Liver (tissue), 9 donors: ENCODE results near the gene GALNT17. TPM values are rescaled to one million over a fixed set of nuclear protein-coding genes. Genes with fewer than 3 reads are reported as not detected.

Source experiments
- DNase-seq: peaks from one replicate; pipeline ENCODE4 v3.0.0-alpha.2; 2017; ENCODE audit warnings: low spot score
- H3K27ac ChIP-seq, 2 donors: one replicate each; pipeline ENCODE4 v1.7.0; 2013; ENCODE audit warnings: inconsistent platforms in 2 of 2, low read length in 2 of 2, control low read depth in 1 of 2, low read depth in 1 of 2, mild to moderate bottlenecking in 1 of 2
- H3K27me3 ChIP-seq, 4 donors: one replicate each; pipeline versions ENCODE4 v1.6.1 to v1.7.0; 2013; ENCODE audit warnings: low read length in 3 of 4, inconsistent platforms in 1 of 4, mild to moderate bottlenecking in 1 of 4, moderate library complexity in 1 of 4; ENCODE audit not compliant: control insufficient read depth in 4 of 4, insufficient read depth in 4 of 4
- H3K36me3 ChIP-seq, 4 donors: one replicate each; pipeline versions ENCODE4 v1.6.1 to v1.7.0; 2013; ENCODE audit warnings: low read length in 3 of 4, mild to moderate bottlenecking in 3 of 4, low read depth in 1 of 4, moderate library complexity in 1 of 4; ENCODE audit not compliant: control insufficient read depth in 4 of 4, insufficient read depth in 3 of 4
- H3K4me1 ChIP-seq, 4 donors: one replicate each; pipeline versions ENCODE4 v1.6.1 to v1.7.0; 2013; ENCODE audit warnings: low read length in 3 of 4, mild to moderate bottlenecking in 3 of 4, moderate library complexity in 1 of 4; ENCODE audit not compliant: control insufficient read depth in 4 of 4, insufficient read depth in 4 of 4
- H3K4me3 ChIP-seq, 3 donors: one replicate each; pipeline versions ENCODE4 v1.6.1 to v1.7.0; 2013; ENCODE audit warnings: low read length in 3 of 3, control low read depth in 1 of 3, low read depth in 1 of 3, mild to moderate bottlenecking in 1 of 3
- H3K9ac ChIP-seq, 2 donors: one replicate each; pipeline ENCODE4 v1.7.0; 2013; ENCODE audit warnings: low read length in 2 of 2, mild to moderate bottlenecking in 2 of 2, moderate library complexity in 2 of 2, control low read depth in 1 of 2, low read depth in 1 of 2
- H3K9me3 ChIP-seq, 4 donors: one replicate each; pipeline versions ENCODE4 v1.6.1 to v1.7.0; 2013; ENCODE audit warnings: low read length in 3 of 4; ENCODE audit not compliant: control insufficient read depth in 4 of 4
- ATF3 ChIP-seq: IDR thresholded peaks from 2 replicates; pipeline ENCODE4 v1.6.1; 2016; ENCODE audit warnings: antibody characterized with exemption
- CTCF ChIP-seq: fragments of 150-350 bp; IDR thresholded peaks from 2 replicates; pipeline ENCODE4 v1.5.1; 2017; ENCODE audit warnings: improper control_type of control experiment, low read depth, low read length; ENCODE audit not compliant: missing input control
- EGR1 ChIP-seq, 2 donors: IDR thresholded peaks; 2 replicates each; pipeline ENCODE4 v1.6.1; 2016 to 2018; ENCODE audit warnings: antibody characterized with exemption in 2 of 2, low read depth in 2 of 2
- FOXA1 ChIP-seq: IDR thresholded peaks from 2 replicates; pipeline ENCODE4 v1.6.1; 2016; ENCODE audit warnings: antibody characterized with exemption
- FOXA2 ChIP-seq: IDR thresholded peaks from 2 replicates; pipeline ENCODE4 v1.6.1; 2016; ENCODE audit warnings: antibody characterized with exemption
- GABPA ChIP-seq, 2 donors: IDR thresholded peaks in 1 of 2; conservative IDR thresholded peaks in 1 of 2; 2 replicates each; pipeline ENCODE4 v1.6.1; 2016; ENCODE audit warnings: antibody characterized with exemption in 2 of 2, mild to moderate bottlenecking in 1 of 2, moderate library complexity in 1 of 2
- HNF4A ChIP-seq, 2 donors: conservative IDR thresholded peaks; 2 replicates each; pipeline ENCODE4 v1.6.1; 2016; ENCODE audit warnings: antibody characterized with exemption in 2 of 2, mild to moderate bottlenecking in 2 of 2
- HNF4G ChIP-seq: IDR thresholded peaks from 2 replicates; pipeline ENCODE4 v1.6.1; 2016; ENCODE audit warnings: antibody characterized with exemption
- JUND ChIP-seq, 2 donors: IDR thresholded peaks; 2 replicates each; pipeline ENCODE4 v1.6.1; 2016; ENCODE audit warnings: antibody characterized with exemption in 2 of 2
- MAX ChIP-seq: IDR thresholded peaks from 2 replicates; pipeline ENCODE4 v1.6.1; 2016; ENCODE audit warnings: antibody characterized with exemption
- RAD21 ChIP-seq, 2 donors: IDR thresholded peaks; 2 replicates each; pipeline ENCODE4 v1.6.1; 2016; ENCODE audit warnings: antibody characterized with exemption in 2 of 2, mild to moderate bottlenecking in 2 of 2
- RXRA ChIP-seq, 2 donors: IDR thresholded peaks; 2 replicates each; pipeline ENCODE4 v1.6.1; 2017 to 2018; ENCODE audit warnings: antibody characterized with exemption in 2 of 2, mild to moderate bottlenecking in 1 of 2
- SP1 ChIP-seq: IDR thresholded peaks from 2 replicates; pipeline ENCODE4 v1.6.1; 2018; ENCODE audit warnings: antibody characterized with exemption, mild to moderate bottlenecking
- TAF1 ChIP-seq: conservative IDR thresholded peaks from 2 replicates; pipeline ENCODE4 v1.6.1; 2016; ENCODE audit warnings: antibody characterized with exemption, mild to moderate bottlenecking
- YY1 ChIP-seq: IDR thresholded peaks from 2 replicates; pipeline ENCODE4 v1.6.1; 2016; ENCODE audit warnings: antibody characterized with exemption, mild to moderate bottlenecking
- WGBS: extraction: QIAGEN DNeasy Blood & Tissue Kit; methylation state at CpG from one replicate; pipeline ENCODE4 v1.1.7; 2013; 5-methylcytosine and 5-hydroxymethylcytosine counted together
- polyA plus RNA-seq, 2 donors: library from polyadenylated mRNA; stranded (reverse) in 1 of 2; unstranded in 1 of 2; fragments of 200-250 nt in 1 of 2; fragments of >200 nt in 1 of 2; fragmentation: Nextera tagmentation in 1 of 2; extraction: Ambion mirVana in 1 of 2; gene quantifications; one replicate each; pipeline versions ENCODE4 v1.2.1 to v1.2.3, GENCODE V29; 2013 to 2015
- total RNA-seq, 2 donors: library from RNA; depleted of rRNA; stranded (reverse); fragments of >200 nt; gene quantifications; one replicate each; pipeline ENCODE4 v1.2.3, GENCODE V29; 2014
- donor health status: healthy.
- donor health status: healthy.
- donor health status: healthy.
- donor health status: healthy.
- donor health status: healthy.

The GALNT17 gene
- total and polyA plus RNA-seq, 4 donors: 0.10 to 0.42 (median 0.37) TPM; not detected in 1

GRCh38 chr7:71509381-71509780 lies 377.4 kb downstream of the GALNT17 start (continued):
- no peak for TF ChIP-seq JUND (IDR thresholded peaks at IDR 0.05)
- TF ChIP-seq RXRA (IDR thresholded peaks at IDR 0.05): no peak

- Histone ChIP-seq H3K9me3 (no peaks in the 10 kb centered on the region), H3K9ac (no peak overlapping the region), H3K27me3 (no peaks in the 10 kb centered on the region), H3K27ac (no peak overlapping the region), H3K4me1 (no peaks in the 10 kb centered on the region), H3K36me3 (no peaks in the 10 kb centered on the region), H3K4me3 (no peak overlapping the region)
- TF ChIP-seq EGR1 (IDR thresholded peaks at IDR 0.05; ENCODE audit: low read depth in 2 of 2) (no peak), RAD21 (IDR thresholded peaks at IDR 0.05) (no peak), RXRA (IDR thresholded peaks at IDR 0.05) (no peak), FOXA1 (no peak), GABPA (IDR thresholded peaks at IDR 0.05 in 1 of 2, conservative IDR thresholded peaks at IDR 0.05 in 1 of 2) (no peak), ATF3 (no peak), HNF4A (conservative IDR thresholded peaks at IDR 0.05) (no peak)
- WGBS: 74% methylated on average over 3 of the region's 3 CpGs
- no peak for DNase-seq
Observed at GRCh38 chr7:71511361-71511807, 379.4 kb downstream of the GALNT17 start.

DNA sequence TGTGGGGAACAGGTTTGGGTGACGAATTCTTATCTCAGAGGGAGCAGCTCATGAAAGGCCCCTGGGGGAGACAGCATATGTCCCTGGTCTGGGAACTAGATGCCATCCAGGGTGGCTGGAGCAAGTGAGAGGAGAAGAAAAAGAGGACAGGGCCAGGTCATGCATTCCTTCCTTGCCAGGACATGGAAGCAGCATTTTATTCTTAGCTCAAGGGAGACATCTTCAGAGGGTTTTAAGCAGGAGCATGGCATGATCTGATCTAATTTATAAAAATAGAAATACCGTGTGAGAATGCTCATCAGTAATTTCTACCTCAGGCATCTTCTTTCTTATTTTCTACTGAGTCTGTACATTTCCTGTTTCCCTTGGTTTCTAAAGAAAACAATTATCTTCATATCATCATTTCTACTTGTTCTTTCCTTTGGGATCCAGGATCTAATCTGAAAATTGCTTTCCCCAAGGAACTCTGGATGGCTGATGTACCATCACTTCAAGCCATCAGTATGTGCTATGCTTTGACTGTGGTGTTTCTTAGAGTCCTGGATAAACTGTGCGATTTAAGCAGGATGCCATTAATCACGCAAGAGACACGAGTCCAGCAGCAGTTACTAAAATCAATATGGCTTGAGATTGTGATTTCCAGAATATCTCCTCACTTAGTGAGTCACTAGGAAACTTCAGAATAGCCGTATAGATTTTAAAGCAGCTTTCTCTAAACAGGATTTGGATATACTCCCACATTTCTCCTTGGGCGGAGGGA lies 386.2 kb downstream of the GALNT17 start:
- H3K4me3 ChIP-seq: no peak overlapping the region
- H3K27ac ChIP-seq: no peak overlapping the region
- no peaks in the 10 kb centered on the region for H3K4me1 ChIP-seq
- TF ChIP-seq RAD21 (IDR thresholded peaks at IDR 0.05) (no peak), MAX (no peak)
- no peak for DNase-seq
- no peak overlapping the region for H3K9ac ChIP-seq
- H3K9me3 ChIP-seq: peaks cover 2 to 7% (median 2%) of the 10 kb centered on the region in 4 donors
- no peaks in the 10 kb centered on the region for H3K36me3 ChIP-seq
- 71% methylated on average over 7 of the region's 7 CpGs for WGBS
- H3K27me3 ChIP-seq: no peaks in the 10 kb centered on the region

- Histone ChIP-seq H3K9ac (no peak overlapping the region), H3K27me3 (no peaks in the 10 kb centered on the region), H3K4me3 (no peak overlapping the region), H3K4me1 (no peaks in the 10 kb centered on the region), H3K9me3 (peaks cover 2 to 7% (median 2%) of the 10 kb centered on the region in 4 donors), H3K36me3 (no peaks in the 10 kb centered on the region), H3K27ac (no peak overlapping the region)
- no peak for TF ChIP-seq HNF4A (conservative IDR thresholded peaks at IDR 0.05)
- TF ChIP-seq FOXA2: no peak
- TF ChIP-seq HNF4G: no peak
- 61% methylated on average over 2 of the region's 2 CpGs for WGBS
- no peak for DNase-seq
Observed at GRCh38 chr7:71518880-71519279, 386.9 kb downstream of the GALNT17 start.

DNA sequence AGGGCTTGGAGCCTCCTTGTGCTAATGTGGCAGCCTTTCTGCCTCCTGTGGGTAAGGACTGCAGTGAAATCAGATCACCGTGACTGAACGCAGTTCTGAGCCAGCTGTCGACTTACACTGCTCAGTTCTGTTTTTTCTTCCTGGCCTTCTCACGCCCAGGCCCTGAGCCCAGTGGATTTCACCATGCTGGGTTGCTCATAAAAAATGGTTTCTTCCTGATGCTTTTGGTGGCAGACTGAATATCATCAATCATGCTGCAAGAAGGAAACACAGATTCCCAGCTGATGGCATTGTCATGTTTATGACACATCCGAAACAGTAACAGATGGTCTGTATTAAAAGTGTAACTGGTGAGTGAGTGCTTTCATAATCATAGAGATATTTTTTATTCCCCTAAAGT lies 389.6 kb downstream of the GALNT17 start:
- no peak overlapping the region for H3K4me3 ChIP-seq

More for the DNA sequence above, 389.6 kb downstream of the GALNT17 start:
- peaks cover 2 to 7% (median 2%) of the 10 kb centered on the region in 4 donors for H3K9me3 ChIP-seq
- no peak for TF ChIP-seq GABPA (IDR thresholded peaks at IDR 0.05 in 1 of 2, conservative IDR thresholded peaks at IDR 0.05 in 1 of 2)
- TF ChIP-seq EGR1 (IDR thresholded peaks at IDR 0.05; ENCODE audit: low read depth in 2 of 2): no peak
- no peak for TF ChIP-seq SP1
- no peak for TF ChIP-seq JUND (IDR thresholded peaks at IDR 0.05)
- no peak for TF ChIP-seq MAX
- no peak for TF ChIP-seq ATF3
- no peak for TF ChIP-seq TAF1
- TF ChIP-seq CTCF: no peak
- no peak for TF ChIP-seq YY1
- TF ChIP-seq FOXA2: no peak
- no peaks in the 10 kb centered on the region for H3K36me3 ChIP-seq
- 66% methylated on average over 5 of the region's 5 CpGs for WGBS
- no peak overlapping the region for H3K9ac ChIP-seq
- no peaks in the 10 kb centered on the region for H3K27me3 ChIP-seq
- no peak for DNase-seq
- no peak overlapping the region for H3K27ac ChIP-seq
- no peaks in the 10 kb centered on the region for H3K4me1 ChIP-seq
